Metanephros (tissue), 1 donor: ENCODE data around the gene ADGRL2. TPM values are rescaled to one million over a fixed set of nuclear protein-coding genes. Genes with fewer than 3 reads are reported as not detected.

ENCODE experiments used
- total RNA-seq: library from RNA; depleted of rRNA; stranded (reverse); fragments of >200 nt; gene quantifications from one replicate; pipeline ENCODE4 v1.2.3, GENCODE V29; 2014

The ADGRL2 gene
- total RNA-seq = 191 TPM

DNA sequence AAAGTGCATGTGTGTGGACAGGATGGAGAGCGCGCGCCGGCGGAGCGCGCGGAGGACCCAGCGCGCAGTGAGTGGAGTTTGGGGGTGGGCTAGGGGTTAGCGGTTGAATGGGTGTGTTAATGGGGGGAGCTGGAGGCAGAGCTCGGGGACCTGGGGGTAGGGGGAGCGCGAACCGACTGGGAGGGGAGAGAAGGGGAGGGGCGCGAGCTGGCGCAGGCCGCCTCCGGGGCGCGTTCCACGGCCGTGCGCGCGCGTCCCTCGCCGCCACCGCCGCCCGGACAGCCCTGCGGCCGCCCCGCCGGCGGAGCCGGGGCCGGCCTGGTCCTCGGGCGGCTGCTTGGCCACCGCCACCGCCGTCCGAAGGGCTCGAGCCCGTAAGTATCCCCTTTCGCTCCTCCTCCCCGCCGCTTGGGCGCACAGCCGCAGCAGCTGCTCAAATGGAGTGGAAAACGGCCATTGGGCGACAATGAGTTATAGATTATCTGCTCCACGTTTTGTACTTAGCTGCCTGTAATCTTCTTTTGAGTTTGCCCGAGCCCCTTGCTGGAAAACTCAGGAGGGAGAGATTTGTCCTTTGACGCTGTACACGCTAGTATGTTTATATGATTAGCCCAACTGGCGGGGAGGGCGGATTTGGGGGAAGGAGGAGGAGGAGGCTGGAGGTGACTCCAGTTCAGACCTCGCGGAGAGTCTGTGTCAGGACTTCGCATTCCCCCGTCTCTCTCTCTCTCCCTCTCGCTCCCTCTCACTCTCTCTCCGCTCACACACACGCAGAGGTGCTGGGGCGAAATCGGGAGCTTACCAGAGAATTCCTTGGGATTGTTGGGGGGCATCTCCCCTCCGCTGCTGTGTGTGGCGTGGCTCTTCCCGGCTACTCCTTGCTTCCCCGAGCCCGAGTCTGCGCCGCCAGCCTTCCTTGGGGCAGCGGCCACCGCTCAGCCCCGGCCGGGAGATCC, at the start of gene ADGRL2:
TSS of gene ADGRL2 (plus strand) at position 240 of the 956 bp plus-strand sequence. CDS start 36,051 bp downstream, outside the sequence.

